T-cell (primary cell): ENCODE data around the gene UPF1. TPM values are rescaled to one million over a fixed set of nuclear protein-coding genes. Genes with fewer than 3 reads are reported as not detected.

Source experiments
- ATAC-seq, 4 experiments: fragments of 200-7000 bp in 3 of 4; fragments of 150-1000 bp in 1 of 4; cut with Tn5 transposase; replicated peaks in 1 of 4; 1 replicate in 3 of 4; 2 replicates in 1 of 4; pipeline ENCODE4 v1.10.0; 2021; ENCODE audit warnings: moderate library complexity in 3 of 4, mild to moderate bottlenecking in 2 of 4, moderate number of reproducible peaks in 1 of 4
- CTCF ChIA-PET, 2 donors: fragments of 300-600 bp; sonication (Branson Sonifier 250); formaldehyde crosslinking; loops; one replicate each; lab custom pipeline; 2022; ENCODE audit warnings: antibody characterized with exemption in 2 of 2; lab: Charles Lee
- POLR2A ChIA-PET, 2 donors: fragments of 300-600 bp; sonication (Branson Sonifier 250); formaldehyde crosslinking; loops; one replicate each; lab custom pipeline; 2022; ENCODE audit warnings: antibody characterized with exemption in 2 of 2; lab: Charles Lee
- DNase-seq, 35 experiments: peaks; one replicate each; pipeline versions ENCODE4 v3.0.0 to v3.0.0-alpha.2; 2013 to 2023
- H3K27ac ChIP-seq: one replicate; pipeline ENCODE4 v1.5.1; 2013; ENCODE audit warnings: low read length
- H3K27me3 ChIP-seq, 2 experiments: replicated peaks in 1 of 2; 1 replicate in 1 of 2; 2 replicates in 1 of 2; pipeline versions ENCODE4 v1.6.1 to v1.7.0; 2013; ENCODE audit warnings: low read length in 1 of 2, mixed read lengths in 1 of 2; ENCODE audit not compliant: control insufficient read depth in 2 of 2, insufficient read depth in 2 of 2; ENCODE audit errors: extremely low read depth in 1 of 2
- H3K36me3 ChIP-seq, 2 donors: 1 replicate in 1 of 2; 2 replicates in 1 of 2; pipeline versions ENCODE4 v1.6.1 to v1.7.0; 2013; ENCODE audit warnings: low read length in 1 of 2; ENCODE audit not compliant: control insufficient read depth in 2 of 2, insufficient read depth in 1 of 2; ENCODE audit errors: extremely low read depth in 1 of 2
- H3K4me1 ChIP-seq, 2 experiments: 1 replicate in 1 of 2; 2 replicates in 1 of 2; pipeline versions ENCODE4 v1.6.1 to v1.7.0; 2013; ENCODE audit warnings: low read length in 2 of 2, mixed read lengths in 1 of 2; ENCODE audit not compliant: insufficient read depth in 2 of 2, control insufficient read depth in 1 of 2; ENCODE audit errors: extremely low read depth in 1 of 2
- H3K4me3 ChIP-seq, 2 donors: 1 replicate in 1 of 2; 2 replicates in 1 of 2; pipeline versions ENCODE4 v1.5.1 to v1.7.0; 2013; ENCODE audit warnings: mild to moderate bottlenecking in 2 of 2, low read length in 1 of 2, moderate library complexity in 1 of 2; ENCODE audit not compliant: control insufficient read depth in 1 of 2; ENCODE audit errors: extremely low read depth in 1 of 2
- H3K9me3 ChIP-seq: 2 replicates; pipeline ENCODE4 v1.7.0; 2013
- H3K27ac Mint-ChIP-seq, 2 donors: one replicate each; pipeline ENCODE4 v1.8.0; 2020 to 2021; ENCODE audit warnings: mild to moderate bottlenecking in 2 of 2, mixed read lengths in 2 of 2
- H3K27me3 Mint-ChIP-seq, 2 donors: one replicate each; pipeline ENCODE4 v1.8.0; 2021 to 2022; ENCODE audit warnings: mixed read lengths in 2 of 2
- H3K36me3 Mint-ChIP-seq: one replicate; pipeline ENCODE4 v1.8.0; 2021; ENCODE audit warnings: mixed read lengths
- H3K4me1 Mint-ChIP-seq, 3 donors: one replicate each; pipeline ENCODE4 v1.8.0; 2020 to 2022; ENCODE audit warnings: mixed read lengths in 3 of 3, mild to moderate bottlenecking in 1 of 3
- H3K4me3 Mint-ChIP-seq, 3 donors: one replicate each; pipeline ENCODE4 v1.8.0; 2020 to 2022; ENCODE audit warnings: mild to moderate bottlenecking in 3 of 3, mixed read lengths in 3 of 3, moderate library complexity in 3 of 3
- H3K9me3 Mint-ChIP-seq, 3 donors: one replicate each; pipeline ENCODE4 v1.8.0; 2020 to 2022; ENCODE audit warnings: mixed read lengths in 3 of 3
- WGBS: methylation state at CpG from one replicate; pipeline ENCODE4 v1.1.5; 2013; ENCODE audit warnings: missing lambda C conversion rate; ENCODE audit not compliant: insufficient coverage; 5-methylcytosine and 5-hydroxymethylcytosine counted together
- total RNA-seq, 35 experiments: library from RNA in 6 of 35; stranded (reverse) in 6 of 35; fragments of 120-200 nt in 1 of 35; gene quantifications; one replicate each; pipeline versions ENCODE4 v1.2.1 to v1.2.4 and lab custom pipeline; 2013 to 2026

The UPF1 gene
- total RNA-seq, 5 donors from 2014 or later (not counting 1 experiment from before 2014, with no cell fraction given), result 114 to 143 (median 127) TPM

GRCh38 chr19:18906605-18907519 lies 75.1 kb downstream of the UPF1 start:
- H3K9me3 Mint-ChIP-seq, result no peaks in the 10 kb centered on the region
- H3K4me3 ChIP-seq, result no peak overlapping the region
- ATAC-seq (no peak), DNase-seq (no peak)
- H3K4me1 ChIP-seq, result peaks cover 0 to 5% of the 10 kb centered on the region in 2 experiments
- no peaks in the 10 kb centered on the region for H3K4me1 Mint-ChIP-seq
- H3K27me3 ChIP-seq, result peaks cover 0 to 6% of the 10 kb centered on the region in 2 experiments
- no peaks in the 10 kb centered on the region for H3K9me3 ChIP-seq
- H3K36me3 ChIP-seq, result peaks cover 13 to 60% of the 10 kb centered on the region in 2 donors
- H3K27ac Mint-ChIP-seq, result no peak overlapping the region
- WGBS, result 96% methylated on average over 30 of the region's 36 CpGs
- H3K4me3 Mint-ChIP-seq, result no peak overlapping the region
- ChIA-PET CTCF (interaction anchor here in 1 of 2 donors (0.6 kb wide), 1 partner anchor 201 kb away, joined by 11 read pairs; no protein-coding TSS in a partner anchor), POLR2A (no interaction called here)
- H3K36me3 Mint-ChIP-seq, result peaks cover 17% of the 10 kb centered on the region
- H3K27me3 Mint-ChIP-seq, result no peaks in the 10 kb centered on the region
- H3K27ac ChIP-seq, result no peak overlapping the region

GRCh38 chr19:18908917-18909619 lies 77.3 kb downstream of the UPF1 start:
- Histone ChIP-seq H3K4me1 (peaks cover 0 to 17% of the 10 kb centered on the region in 2 experiments), H3K9me3 (no peaks in the 10 kb centered on the region), H3K27me3 (peaks cover 0 to 6% of the 10 kb centered on the region in 2 experiments), H3K4me3 (no peak overlapping the region), H3K36me3 (peaks cover 19 to 76% of the 10 kb centered on the region in 2 donors), H3K27ac (no peak overlapping the region)
- DNase-seq (no peak), ATAC-seq (no peak)
- H3K27ac Mint-ChIP-seq, result no peak overlapping the region
- peaks cover 6 to 12% (median 9%) of the 10 kb centered on the region in 3 donors for H3K4me1 Mint-ChIP-seq
- ChIA-PET CTCF (no interaction called here), POLR2A (interaction anchor here in 1 of 2 donors (1.3 kb wide), 1 partner anchor 10 kb away, joined by 3 read pairs; the partner anchor contains the start of genes COPE and DDX49)
- peaks cover 24% of the 10 kb centered on the region for H3K36me3 Mint-ChIP-seq
- no peak overlapping the region for H3K4me3 Mint-ChIP-seq
- no peaks in the 10 kb centered on the region for H3K27me3 Mint-ChIP-seq
- no peaks in the 10 kb centered on the region for H3K9me3 Mint-ChIP-seq
- WGBS, result 94% methylated on average over 14 of the region's 17 CpGs

- no peak overlapping the region for H3K27ac Mint-ChIP-seq
- Histone ChIP-seq H3K27me3 (peaks cover 0 to 3% of the 10 kb centered on the region in 2 experiments), H3K9me3 (no peaks in the 10 kb centered on the region), H3K4me1 (peaks cover 0 to 21% of the 10 kb centered on the region in 2 experiments), H3K36me3 (peaks cover 15 to 73% of the 10 kb centered on the region in 2 donors), H3K27ac (no peak overlapping the region), H3K4me3 (no peak overlapping the region)
- WGBS, result 91% methylated on average over 9 of the region's 10 CpGs
- peaks cover 22% of the 10 kb centered on the region for H3K36me3 Mint-ChIP-seq
- no peak overlapping the region for H3K4me3 Mint-ChIP-seq
- H3K9me3 Mint-ChIP-seq, result no peaks in the 10 kb centered on the region
- peaks cover 7 to 15% (median 11%) of the 10 kb centered on the region in 3 donors for H3K4me1 Mint-ChIP-seq
- no peaks in the 10 kb centered on the region for H3K27me3 Mint-ChIP-seq
- no peak for DNase-seq
- no peak for ATAC-seq
- POLR2A ChIA-PET, result no interaction called here
- CTCF ChIA-PET, result no interaction called here
Observed at GRCh38 chr19:18910010-18910409, 78.3 kb downstream of the UPF1 start.

GRCh38 chr19:18910801-18911436 lies 79.2 kb downstream of the UPF1 start:
- CTCF ChIA-PET, result no interaction called here
- no peaks in the 10 kb centered on the region for H3K9me3 Mint-ChIP-seq

GRCh38 chr19:18912933-18913332 lies 81.2 kb downstream of the UPF1 start:
- Mint-ChIP-seq H3K9me3 (no peaks in the 10 kb centered on the region), H3K27ac (no peak overlapping the region), H3K4me3 (no peak overlapping the region), H3K4me1 (peaks cover 30 to 37% (median 35%) of the 10 kb centered on the region in 3 donors), H3K27me3 (no peaks in the 10 kb centered on the region), H3K36me3 (peaks cover 14% of the 10 kb centered on the region)
- ATAC-seq (peak in 1 of 4 experiments; percentile 15), DNase-seq (no peak)
- peaks cover 0 to 43% of the 10 kb centered on the region in 2 experiments for H3K4me1 ChIP-seq
- no peak overlapping the region for H3K4me3 ChIP-seq
- WGBS, result 96% methylated on average over 14 of the region's 14 CpGs
- H3K27me3 ChIP-seq, result no peaks in the 10 kb centered on the region
- ChIA-PET CTCF (interaction anchor here in 1 of 2 donors (0.6 kb wide), 1 partner anchor 82 kb away, joined by 3 read pairs; no protein-coding TSS in a partner anchor), POLR2A (interaction anchor here in 1 of 2 donors (0.7 kb wide), 1 partner anchor 1161 kb away, joined by 4 read pairs; the partner anchor contains the start of gene FCHO1)
- H3K36me3 ChIP-seq, result peaks cover 16 to 55% of the 10 kb centered on the region in 2 donors
- H3K27ac ChIP-seq, result no peak overlapping the region
- H3K9me3 ChIP-seq, result no peaks in the 10 kb centered on the region

More at GRCh38 chr19:18910801-18911436, 79.2 kb downstream of the UPF1 start:
- no peak overlapping the region for H3K4me3 Mint-ChIP-seq
- H3K27me3 ChIP-seq, result no peaks in the 10 kb centered on the region
- peaks cover 17% of the 10 kb centered on the region for H3K36me3 Mint-ChIP-seq
- peaks cover 0 to 30% of the 10 kb centered on the region in 2 experiments for H3K4me1 ChIP-seq
- H3K4me3 ChIP-seq, result no peak overlapping the region
- no peak overlapping the region for H3K27ac ChIP-seq
- H3K4me1 Mint-ChIP-seq, result peaks cover 16 to 21% (median 19%) of the 10 kb centered on the region in 3 donors
- over 99% methylated on average over 13 of the region's 19 CpGs for WGBS
- no peaks in the 10 kb centered on the region for H3K9me3 ChIP-seq
- no peak for DNase-seq
- no peaks in the 10 kb centered on the region for H3K27me3 Mint-ChIP-seq
- no peak overlapping the region for H3K27ac Mint-ChIP-seq
- H3K36me3 ChIP-seq, result peaks cover 18 to 74% of the 10 kb centered on the region in 2 donors
- ATAC-seq, result no peak
- POLR2A ChIA-PET, result no interaction called here
